Measurements from ENCODE around the gene ZNF182. TPM values are rescaled to one million over a fixed set of nuclear protein-coding genes. Genes with fewer than 3 reads are reported as not detected.

The ZNF182 gene
- total RNA-seq, 1 donor from 2014 or later: 3.0 TPM

Other genes with a start within 250 kb of the ZNF182 start
- 3.1 and 6.0 TPM in 2 replicates for gene ZNF81, start 167.1 kb downstream of the ZNF182 start, total RNA-seq
- gene SPACA5, start 3.0 kb upstream of the ZNF182 start, total RNA-seq: not detected in 2 replicates
- 1.5 and 2.2 TPM in 2 replicates for gene ZNF630, start 67.7 kb upstream of the ZNF182 start, total RNA-seq
- gene SPACA5B, start 126.6 kb upstream of the ZNF182 start, total RNA-seq: not detected in 2 replicates
- not detected in 2 replicates for gene SSX5, start 192.8 kb upstream of the ZNF182 start, total RNA-seq

Measured in myocyte (in vitro differentiated cells).